Renal cortex interstitium (tissue), 11 donors: ENCODE data around the gene C8A. TPM values are rescaled to one million over a fixed set of nuclear protein-coding genes. Genes with fewer than 3 reads are reported as not detected.

Experiments
- DNase-seq, 11 donors: peaks; one replicate each; pipeline ENCODE4 v3.0.0-alpha.2; 2013; ENCODE audit warnings: low read depth in 9 of 11, low spot score in 4 of 11; ENCODE audit errors: extremely low read depth in 1 of 11
- polyA plus RNA-seq, 3 donors: library from polyadenylated mRNA; unstranded; fragments of 120-200 nt; gene quantifications; one replicate each; pipeline ENCODE4 v1.2.1, GENCODE V29; 2013; ENCODE audit not compliant: insufficient read length in 3 of 3

Gene C8A
- polyA plus RNA-seq, 3 donors: not detected

- no peak for DNase-seq
Measured at GRCh38 chr1:56872597-56872996, 18.0 kb downstream of the C8A start.

GRCh38 chr1:56873213-56873612, 18.6 kb downstream of the C8A start:
- no peak for DNase-seq

GRCh38 chr1:56874689-56875088, 20.1 kb downstream of the C8A start:
- DNase-seq: no peak

GRCh38 chr1:56877973-56878372, 23.4 kb downstream of the C8A start:
- no peak for DNase-seq

- DNase-seq: no peak
Measured at GRCh38 chr1:56880774-56881173, 26.2 kb downstream of the C8A start.

- DNase-seq: no peak
Measured at GRCh38 chr1:56881417-56881816, 26.8 kb downstream of the C8A start.

GRCh38 chr1:56890229-56890628, 35.6 kb downstream of the C8A start:
- DNase-seq: no peak

- DNase-seq: no peak
Measured at GRCh38 chr1:56894014-56894413, 39.4 kb downstream of the C8A start.

- DNase-seq: no peak
Measured at GRCh38 chr1:56897150-56898004, 42.8 kb downstream of the C8A start.

- DNase-seq: no peak
Measured at GRCh38 chr1:56898005-56898373, 43.4 kb downstream of the C8A start.

- no peak for DNase-seq
Measured at GRCh38 chr1:56898879-56899278, 44.3 kb downstream of the C8A start.

GRCh38 chr1:56901716-56902115, 47.1 kb downstream of the C8A start:
- no peak for DNase-seq

- DNase-seq: no peak
Measured at GRCh38 chr1:56903778-56904177, 49.2 kb downstream of the C8A start.

GRCh38 chr1:56904663-56905397, 50.2 kb downstream of the C8A start:
- no peak for DNase-seq

GRCh38 chr1:56905667-56906066, 51.1 kb downstream of the C8A start:
- DNase-seq: no peak

- no peak for DNase-seq
Measured at GRCh38 chr1:56908619-56909221, 54.1 kb downstream of the C8A start.

GRCh38 chr1:56910441-56910985, 55.9 kb downstream of the C8A start:
- no peak for DNase-seq

- no peak for DNase-seq
Measured at GRCh38 chr1:56911098-56911938, 56.7 kb downstream of the C8A start.

GRCh38 chr1:56912325-56912724, 57.7 kb downstream of the C8A start:
- no peak for DNase-seq
